Heart left ventricle (tissue), 13 donors: ENCODE results near the gene GMPR.

Experiments
- POLR2A ChIP-seq, 2 donors: fragments of 450-650 bp; IDR thresholded peaks; one replicate each; pipeline ENCODE4 v1.6.1; 2017; ENCODE audit warnings: antibody characterized with exemption in 2 of 2, mild to moderate bottlenecking in 2 of 2, moderate library complexity in 2 of 2
- TF ChIP-seq, protein P1 (sequence below), 12 donors: fragments of 200-600 bp; sonication (generic) in 4 of 12; IDR thresholded peaks; one replicate each; pipeline versions ENCODE4 v1.5.0 to v1.8.0; 2018 to 2022; ENCODE audit warnings: antibody characterized with exemption in 12 of 12, mild to moderate bottlenecking in 5 of 12
- donor health status: ischemic (EF 13 %, LVEDD 7.1; RV severe dilation, severe dysfunction).
- donor health status: DM: no; HTN: yes; CAD: no.
- donor health status: DM: no; HTN: no; CAD: no.
- donor health status: ischemic (EF 25% LVEDD 6.9; RV normal size, moderate dysfunction).
- donor health status: ischemic (EF 25% LVEDD 5.7; RV mildly dilated, moderate dysfunction).
- donor health status: ischemic (EF 35%, LVEDD 5.7; RV mildly dilated, moderate dysfunction).
- donor health status: nonischemic (EF 11% LVEDD 7.7; RV severe dilation, severe dysfunction).
- donor health status: DM: yes; HTN: yes; CAD: no.
- donor health status: PGD.
- donor health status: ischemic (EF 29% LVEDD 5.4; RV normal size, mild dysfunction).
- donor health status: nonischemic (EF 23%, LVEDD 6.1; RV moderate dilation, normal function).

DNA sequence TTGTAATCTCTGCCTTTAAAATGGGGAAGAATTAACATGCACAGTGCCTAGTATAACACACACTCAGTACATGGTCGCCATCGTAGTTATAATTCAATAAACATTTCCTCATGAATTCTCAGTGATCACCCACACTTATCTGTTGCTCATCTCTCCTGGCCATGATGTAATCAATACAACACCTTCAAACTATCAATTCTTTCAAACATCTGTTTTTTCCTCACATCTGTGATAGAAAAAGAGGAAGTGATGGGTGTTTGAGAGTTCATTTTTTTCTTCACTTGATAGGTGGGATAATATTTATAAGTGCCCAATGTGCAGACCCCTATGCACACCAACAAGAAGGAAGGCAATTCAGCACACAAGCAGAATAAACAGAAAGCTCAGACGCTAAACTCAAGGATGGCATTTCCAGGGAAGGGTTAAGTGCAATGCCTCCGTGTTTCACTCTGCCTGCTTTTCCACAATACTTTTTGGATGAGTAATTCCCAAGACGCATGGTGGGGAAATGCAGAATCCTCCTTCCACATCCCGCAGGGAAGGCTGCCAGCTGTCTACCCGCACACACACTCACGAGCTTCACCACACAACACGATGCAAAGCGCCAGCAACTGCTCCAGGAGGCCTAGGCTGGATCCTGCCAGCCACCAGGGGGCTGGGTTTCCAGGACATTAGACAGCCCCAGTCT lies 100.3 kb downstream of the GMPR start:
- TF ChIP-seq, protein P1, sequence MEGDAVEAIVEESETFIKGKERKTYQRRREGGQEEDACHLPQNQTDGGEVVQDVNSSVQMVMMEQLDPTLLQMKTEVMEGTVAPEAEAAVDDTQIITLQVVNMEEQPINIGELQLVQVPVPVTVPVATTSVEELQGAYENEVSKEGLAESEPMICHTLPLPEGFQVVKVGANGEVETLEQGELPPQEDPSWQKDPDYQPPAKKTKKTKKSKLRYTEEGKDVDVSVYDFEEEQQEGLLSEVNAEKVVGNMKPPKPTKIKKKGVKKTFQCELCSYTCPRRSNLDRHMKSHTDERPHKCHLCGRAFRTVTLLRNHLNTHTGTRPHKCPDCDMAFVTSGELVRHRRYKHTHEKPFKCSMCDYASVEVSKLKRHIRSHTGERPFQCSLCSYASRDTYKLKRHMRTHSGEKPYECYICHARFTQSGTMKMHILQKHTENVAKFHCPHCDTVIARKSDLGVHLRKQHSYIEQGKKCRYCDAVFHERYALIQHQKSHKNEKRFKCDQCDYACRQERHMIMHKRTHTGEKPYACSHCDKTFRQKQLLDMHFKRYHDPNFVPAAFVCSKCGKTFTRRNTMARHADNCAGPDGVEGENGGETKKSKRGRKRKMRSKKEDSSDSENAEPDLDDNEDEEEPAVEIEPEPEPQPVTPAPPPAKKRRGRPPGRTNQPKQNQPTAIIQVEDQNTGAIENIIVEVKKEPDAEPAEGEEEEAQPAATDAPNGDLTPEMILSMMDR (IDR thresholded peaks at IDR 0.05) = peak in 11 of 12 donors; percentile 18 to 61 (median 49)
- TF ChIP-seq POLR2A (IDR thresholded peaks at IDR 0.05) = no peak
